Fibroblast of villous mesenchyme (primary cell): ENCODE results near the gene RFPL1. TPM values are rescaled to one million over a fixed set of nuclear protein-coding genes. Genes with fewer than 3 reads are reported as not detected.
A peak's percentile ranks its signal among the peaks of the same experiment; 100 is the strongest.
"Not testable (repeated sequence)": the region's sequence is repeated elsewhere in the genome, so short reads cannot be mapped to it uniquely, and the experiment has no call there.

ENCODE experiments used
- DNase-seq: peaks from one replicate; pipeline ENCODE4 v3.0.0-alpha.2; 2010; ENCODE audit warnings: low read depth
- H3K4me3 ChIP-seq: 2 replicates; pipeline ENCODE4 v1.5.1; 2011; ENCODE audit warnings: low read depth, mild to moderate bottlenecking, low read length
- CTCF ChIP-seq: IDR thresholded peaks from 2 replicates; pipeline ENCODE4 v1.5.1; 2012; ENCODE audit warnings: low read depth, mild to moderate bottlenecking, low read length; ENCODE audit not compliant: insufficient read depth
- total RNA-seq: library from RNA; depleted of rRNA; stranded (reverse); fragments of >200 nt; gene quantifications from 2 replicates; pipeline ENCODE4 v1.2.3, GENCODE V29; 2012

Gene RFPL1
- total RNA-seq = not detected in 2 replicates

GRCh38 chr22:29438283-29438682 is at the start of gene RFPL1:
Gene RFPL1, plus strand, starts transcription at chr22:29438583.
- DNase-seq, H3K4me3 ChIP-seq: not testable (repeated sequence)

- peak overlapping the region; percentile 91 for H3K4me3 ChIP-seq
- no peak for DNase-seq
- no peak for TF ChIP-seq CTCF
Measured at GRCh38 chr22:29388759-29389090, 49.7 kb upstream of the RFPL1 start.

- no peak for DNase-seq
- no peak for TF ChIP-seq CTCF
- H3K4me3 ChIP-seq = no peak overlapping the region
Measured at GRCh38 chr22:29390270-29390669, 48.1 kb upstream of the RFPL1 start.

- DNase-seq = no peak
- no peak for TF ChIP-seq CTCF
Measured at GRCh38 chr22:29391546-29391945, 46.8 kb upstream of the RFPL1 start.

GRCh38 chr22:29393019-29393608 is 45.3 kb upstream of the RFPL1 start:
- DNase-seq = no peak
- H3K4me3 ChIP-seq = no peak overlapping the region
- TF ChIP-seq CTCF = no peak

More at GRCh38 chr22:29391546-29391945, 46.8 kb upstream of the RFPL1 start:
- no peak overlapping the region for H3K4me3 ChIP-seq

GRCh38 chr22:29394931-29395581 is 43.3 kb upstream of the RFPL1 start:
- peak; percentile 77 for DNase-seq
- peak; percentile 86 for TF ChIP-seq CTCF
- H3K4me3 ChIP-seq = no peak overlapping the region

- TF ChIP-seq CTCF = no peak
- no peak overlapping the region for H3K4me3 ChIP-seq
- DNase-seq = no peak
Measured at GRCh38 chr22:29396126-29396525, 42.3 kb upstream of the RFPL1 start.
